Measurements from ENCODE around the gene USP1.

The USP1 gene

DNA sequence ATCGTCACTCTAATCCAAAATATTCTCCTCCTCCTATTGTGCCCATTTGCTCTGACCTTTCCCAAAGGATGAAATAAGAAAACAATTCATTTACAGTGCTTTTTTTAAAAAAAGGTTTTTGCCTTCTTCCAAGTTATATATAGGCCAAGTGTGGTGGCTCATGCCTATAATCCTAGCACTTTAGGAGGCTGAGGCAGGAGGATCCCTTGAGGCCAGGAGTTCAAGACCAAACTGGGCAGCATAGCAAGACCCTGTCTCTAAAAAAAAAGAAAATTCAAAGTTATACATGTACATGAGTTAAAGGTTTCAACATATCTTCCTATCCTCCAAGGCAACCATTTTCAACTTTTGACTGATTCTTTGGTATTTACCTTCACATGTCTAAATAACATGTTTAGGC, 10.1 kb upstream of the USP1 start:
- no peak for DNase-seq

DNA sequence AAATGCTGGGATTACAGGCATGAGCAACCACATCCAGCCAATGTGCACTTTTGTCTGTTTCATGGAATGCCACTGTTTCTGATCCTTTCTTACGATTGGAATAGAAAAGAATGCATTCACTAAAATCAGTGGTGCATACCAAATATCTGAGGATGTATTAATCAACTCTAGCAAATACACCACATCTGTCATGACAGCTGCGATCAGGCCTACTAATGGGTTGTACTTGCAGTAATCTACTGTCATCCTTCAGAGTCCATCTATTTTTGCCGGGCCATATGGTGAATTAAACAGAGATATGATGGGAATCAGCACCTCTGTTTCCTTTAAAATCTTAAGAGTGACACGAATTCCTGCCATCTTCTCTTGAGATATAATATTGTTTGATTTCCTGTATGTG, 8.5 kb upstream of the USP1 start:
- no peak for DNase-seq

DNA sequence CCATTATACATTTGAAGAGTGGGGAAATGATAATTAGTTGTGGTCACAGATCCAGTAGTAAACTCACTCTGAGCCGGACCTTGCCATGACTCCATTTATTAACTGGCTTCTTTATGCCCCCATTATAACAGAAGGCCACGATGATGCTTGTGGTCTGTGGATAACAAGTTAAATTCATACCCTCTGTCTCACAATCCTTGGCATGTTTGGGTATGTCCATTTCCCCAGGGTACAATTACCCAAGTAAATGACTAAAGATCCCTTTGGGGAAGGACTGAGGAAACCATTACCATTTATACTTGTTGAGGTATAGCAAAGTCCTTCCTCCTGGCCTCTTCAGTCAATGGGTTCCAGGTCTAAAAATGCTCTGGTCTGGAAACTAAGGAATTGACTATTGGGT, 7.3 kb upstream of the USP1 start:
- no peak for DNase-seq

GRCh38 chr1:62433861-62434617, 2.8 kb upstream of the USP1 start:
- DNase-seq: no peak

GRCh38 chr1:62434618-62435001, 2.2 kb upstream of the USP1 start:
- DNase-seq: no peak

GRCh38 chr1:62435231-62436038, 1.4 kb upstream of the USP1 start:
- DNase-seq: no peak

GRCh38 chr1:62436039-62436465, 797 bp upstream of the USP1 start:
- DNase-seq: no peak

DNA sequence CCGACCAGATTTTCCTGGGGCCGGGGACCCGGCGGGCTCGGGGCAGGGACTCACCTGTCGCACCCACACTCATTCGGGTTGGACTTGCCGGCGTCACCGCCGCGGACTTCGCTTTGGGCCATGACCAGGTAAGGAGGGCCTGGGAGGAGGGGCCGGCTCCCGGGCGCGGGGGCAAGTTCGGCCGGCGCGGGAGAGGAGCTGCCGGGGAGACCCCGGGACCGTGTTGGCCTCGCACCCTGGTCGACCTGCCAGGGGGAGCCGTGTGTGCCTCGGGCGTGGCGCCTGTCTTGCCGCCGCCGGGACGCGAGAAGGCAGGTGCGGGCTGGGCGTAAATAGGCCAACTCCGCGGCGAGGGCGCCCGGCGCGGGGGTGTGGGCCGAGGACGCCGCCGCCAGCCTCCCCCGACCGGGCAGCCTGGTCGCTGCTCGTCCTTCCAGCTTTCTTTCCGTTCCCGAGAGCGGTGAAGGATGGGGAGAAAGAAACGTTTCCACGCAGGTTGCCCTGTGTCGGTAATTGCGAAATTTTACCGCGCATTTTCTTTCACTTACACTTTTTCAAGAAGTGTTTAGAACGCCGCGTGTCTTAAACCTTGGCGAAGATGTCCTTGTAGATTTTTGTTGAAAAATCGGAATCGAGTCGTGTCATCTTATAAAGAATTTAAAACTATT, 558 bp downstream of the USP1 start:
- DNase-seq: no peak

- DNase-seq: no peak
Measured at GRCh38 chr1:62438163-62438562, 1.3 kb downstream of the USP1 start.

DNA sequence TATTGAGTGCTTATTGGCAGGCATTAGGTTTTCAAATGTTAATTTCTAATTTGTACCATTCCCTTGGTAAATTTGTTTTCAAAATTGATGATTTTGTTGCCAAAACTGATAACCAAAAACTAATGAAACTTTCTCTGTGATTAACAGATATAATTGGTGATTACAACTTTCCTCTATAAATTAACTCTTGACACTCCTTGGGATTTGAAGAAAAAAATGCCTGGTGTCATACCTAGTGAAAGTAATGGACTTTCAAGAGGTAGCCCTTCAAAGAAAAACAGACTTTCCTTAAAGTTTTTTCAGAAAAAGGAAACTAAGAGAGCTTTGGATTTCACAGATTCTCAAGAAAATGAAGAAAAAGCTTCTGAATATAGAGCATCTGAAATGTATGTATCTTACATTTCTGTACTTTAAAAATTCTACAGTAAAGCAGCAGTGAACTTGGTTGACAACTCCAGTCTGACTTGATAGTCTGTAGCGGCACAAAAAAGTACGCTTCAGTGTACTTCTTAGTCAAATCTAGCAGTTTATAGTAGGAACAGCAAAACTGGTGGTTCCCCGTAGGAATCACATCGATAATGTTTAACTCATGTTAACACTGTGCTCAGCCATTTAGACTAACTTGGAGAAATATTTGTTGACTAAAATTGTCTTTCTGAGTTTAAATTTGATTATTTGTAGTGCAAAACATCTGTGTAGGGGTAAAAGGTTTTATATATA, 3.0 kb downstream of the USP1 start:
- DNase-seq: no peak

DNA sequence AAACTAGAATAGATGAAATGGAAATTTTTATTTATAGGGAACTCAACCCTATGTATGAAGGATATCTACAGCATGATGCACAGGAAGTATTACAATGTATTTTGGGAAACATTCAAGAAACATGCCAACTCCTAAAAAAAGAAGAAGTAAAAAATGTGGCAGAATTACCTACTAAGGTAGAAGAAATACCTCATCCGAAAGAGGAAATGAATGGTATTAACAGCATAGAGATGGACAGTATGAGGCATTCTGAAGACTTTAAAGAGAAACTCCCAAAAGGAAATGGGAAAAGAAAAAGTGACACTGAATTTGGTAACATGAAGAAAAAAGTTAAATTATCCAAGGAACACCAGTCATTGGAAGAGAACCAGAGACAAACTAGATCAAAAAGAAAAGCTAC, 7.9 kb downstream of the USP1 start:
- no peak for DNase-seq

DNA sequence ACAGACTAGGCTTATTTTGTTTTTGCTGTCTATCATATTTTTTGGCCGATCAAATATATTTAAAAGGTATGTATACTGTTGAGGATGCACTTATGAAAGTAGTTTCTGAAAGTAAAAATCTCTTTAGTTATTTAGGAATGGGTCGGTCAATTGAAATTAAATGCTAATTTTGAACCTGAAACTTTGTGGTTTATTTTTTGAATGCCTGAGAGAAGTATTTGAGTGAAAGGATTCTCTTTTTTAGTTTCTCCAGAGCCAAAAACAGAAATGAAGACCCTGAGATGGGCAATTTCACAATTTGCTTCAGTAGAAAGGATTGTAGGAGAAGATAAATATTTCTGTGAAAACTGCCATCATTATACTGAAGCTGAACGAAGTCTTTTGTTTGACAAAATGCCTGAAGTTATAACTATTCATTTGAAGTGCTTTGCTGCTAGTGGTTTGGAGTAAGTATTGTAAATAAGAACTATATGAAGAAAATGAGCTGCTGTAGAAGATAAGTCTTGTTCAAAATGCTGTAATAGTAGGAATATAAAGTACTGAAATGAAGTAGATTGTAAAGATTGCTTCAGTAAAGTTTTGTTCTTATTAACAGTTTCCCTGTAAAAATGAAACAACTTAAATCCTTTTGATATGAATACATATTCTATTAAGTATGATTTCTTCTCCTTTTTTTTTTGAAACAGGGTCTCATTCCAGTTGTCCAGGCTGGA, 11.5 kb downstream of the USP1 start:
- no peak for DNase-seq

- DNase-seq: no peak
Measured at GRCh38 chr1:62450301-62450700, 13.5 kb downstream of the USP1 start.

DNA sequence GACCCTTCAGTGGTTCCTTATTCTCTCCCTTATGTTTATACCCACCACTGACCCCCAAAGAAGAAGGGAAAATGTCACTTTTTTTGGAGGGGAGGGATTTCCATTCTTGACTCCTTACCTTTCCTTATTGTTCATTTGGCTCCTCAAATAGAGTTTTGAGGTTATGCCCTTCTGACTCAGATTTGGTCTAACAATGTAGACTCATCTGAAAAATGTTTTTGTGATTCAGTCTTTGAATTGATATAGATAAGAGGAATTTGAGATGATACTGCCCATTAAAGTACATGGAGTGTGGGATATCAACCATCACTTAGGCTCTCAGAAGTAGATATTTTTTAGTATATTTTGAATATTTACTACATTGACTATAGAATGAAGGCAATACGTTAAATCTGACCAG, 16.1 kb downstream of the USP1 start:
- no peak for DNase-seq

GRCh38 chr1:62457955-62458354, 21.1 kb downstream of the USP1 start:
- no peak for DNase-seq

DNA sequence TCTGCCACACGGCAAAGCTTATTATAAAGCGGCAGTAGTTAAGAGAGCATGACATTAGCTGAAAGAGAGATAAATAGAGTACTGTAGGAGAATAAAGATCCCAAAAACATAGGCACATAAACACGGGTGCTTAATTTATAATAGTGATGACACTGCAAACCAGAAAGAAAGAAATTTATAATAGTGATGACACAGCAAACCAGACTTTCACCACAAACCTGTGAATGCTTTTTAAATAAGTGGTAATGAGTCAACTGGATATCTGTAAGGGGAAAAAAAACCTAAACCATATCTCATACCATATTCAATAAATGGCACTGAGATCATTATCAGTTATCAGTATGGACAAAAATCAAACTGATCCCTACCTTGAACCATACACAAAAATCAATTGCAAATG, 25.5 kb downstream of the USP1 start:
- no peak for DNase-seq

GRCh38 chr1:62467092-62467491, 30.2 kb downstream of the USP1 start:
- DNase-seq: no peak

DNA sequence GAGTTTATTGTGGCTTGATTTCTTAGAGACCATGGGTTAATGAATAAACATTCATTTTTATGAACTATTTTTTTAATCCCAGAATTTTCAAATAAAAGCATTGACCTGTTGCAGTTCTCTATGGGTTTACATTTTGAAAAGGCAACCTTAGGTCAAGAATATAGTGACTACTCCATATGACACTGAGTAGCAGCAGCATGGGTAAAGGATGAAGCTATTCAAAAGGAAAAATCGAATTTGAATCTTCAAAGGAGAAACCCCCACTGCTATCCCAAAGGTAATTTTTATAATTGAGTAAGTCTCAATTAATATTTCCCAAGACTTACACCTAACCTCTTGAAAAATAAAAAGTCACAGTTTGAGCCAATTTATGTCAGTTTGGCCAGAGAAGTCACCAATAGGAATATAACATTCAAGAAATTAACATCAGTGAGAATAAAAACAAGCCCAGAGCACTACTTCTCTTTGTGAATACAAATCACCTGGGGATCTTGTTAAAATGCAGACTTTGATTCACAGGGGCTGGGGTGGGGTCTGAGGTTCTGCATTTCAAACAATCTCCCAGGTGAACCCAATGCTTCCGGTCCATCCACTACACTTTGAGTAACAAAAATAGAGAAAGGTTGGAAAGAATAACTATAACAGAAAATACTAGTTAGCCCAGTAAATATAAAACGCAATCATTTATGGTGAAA, 39.8 kb downstream of the USP1 start:
- DNase-seq: no peak

GRCh38 chr1:62481681-62482080, 44.8 kb downstream of the USP1 start:
- no peak for DNase-seq

- no peak for DNase-seq
Measured at GRCh38 chr1:62484824-62485468, 48.1 kb downstream of the USP1 start.

DNA sequence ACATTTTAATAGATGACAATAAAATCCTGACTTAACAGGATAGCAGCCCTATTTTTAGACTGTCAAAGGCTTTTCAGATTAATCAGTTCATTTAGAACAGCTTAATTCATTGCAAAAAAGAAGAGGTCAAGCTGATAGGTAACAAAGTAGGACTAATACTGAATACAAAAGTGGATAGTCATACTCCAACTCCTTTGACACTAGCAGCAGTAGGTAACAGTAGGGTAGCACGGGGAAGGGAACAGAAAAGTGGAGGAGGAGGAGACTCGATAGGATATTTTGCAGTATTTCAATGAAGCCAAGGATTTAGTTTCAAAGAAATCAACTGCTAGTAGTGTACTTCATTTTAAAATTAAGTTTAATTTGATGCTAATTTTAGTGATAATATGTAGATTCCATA, 51.1 kb downstream of the USP1 start:
- DNase-seq: no peak
